SU-DHL-6 (cell line): ENCODE data around the gene AHDC1.
"Not testable (repeated sequence)": the region's sequence is repeated elsewhere in the genome, so short reads cannot be mapped to it uniquely, and the experiment has no call there.

Experiments used
- EZH2phosphoT487 ChIP-seq: fragments of 200-600 bp; sonication (generic), shearing (Covaris generic); conservative IDR thresholded peaks from 2 replicates; pipeline ENCODE4 v1.6.1; 2018; ENCODE audit warnings: mild to moderate bottlenecking, antibody characterized with exemption, low read length, moderate library complexity, mixed read lengths
- TF ChIP-seq, protein P1 (sequence below): fragments of 200-600 bp; sonication (generic); IDR thresholded peaks from one replicate; pipeline ENCODE4 v1.5.1; 2017; ENCODE audit warnings: antibody characterized with exemption, mild to moderate bottlenecking, low read length, moderate library complexity; ENCODE audit not compliant: insufficient read depth, poor library complexity, severe bottlenecking

DNA sequence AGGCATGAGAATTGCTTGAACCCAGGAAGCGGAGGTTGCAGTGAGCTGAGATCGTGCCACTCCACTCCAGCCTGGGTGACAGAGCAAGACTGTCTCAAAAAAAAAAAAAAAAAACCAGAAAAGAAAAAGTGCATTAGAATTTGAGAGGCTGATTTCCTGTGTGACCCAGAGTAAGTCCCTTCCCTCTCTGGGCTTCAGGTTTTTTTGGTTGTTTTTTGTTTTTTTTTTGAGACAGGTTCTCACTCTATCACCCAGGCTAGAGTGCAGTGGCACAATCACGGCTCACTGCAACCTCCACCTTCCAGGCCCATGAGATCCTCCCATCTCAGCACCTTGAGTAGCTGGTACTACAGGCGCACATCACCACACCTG, 65.7 kb downstream of the AHDC1 start:
- TF ChIP-seq, protein P1, sequence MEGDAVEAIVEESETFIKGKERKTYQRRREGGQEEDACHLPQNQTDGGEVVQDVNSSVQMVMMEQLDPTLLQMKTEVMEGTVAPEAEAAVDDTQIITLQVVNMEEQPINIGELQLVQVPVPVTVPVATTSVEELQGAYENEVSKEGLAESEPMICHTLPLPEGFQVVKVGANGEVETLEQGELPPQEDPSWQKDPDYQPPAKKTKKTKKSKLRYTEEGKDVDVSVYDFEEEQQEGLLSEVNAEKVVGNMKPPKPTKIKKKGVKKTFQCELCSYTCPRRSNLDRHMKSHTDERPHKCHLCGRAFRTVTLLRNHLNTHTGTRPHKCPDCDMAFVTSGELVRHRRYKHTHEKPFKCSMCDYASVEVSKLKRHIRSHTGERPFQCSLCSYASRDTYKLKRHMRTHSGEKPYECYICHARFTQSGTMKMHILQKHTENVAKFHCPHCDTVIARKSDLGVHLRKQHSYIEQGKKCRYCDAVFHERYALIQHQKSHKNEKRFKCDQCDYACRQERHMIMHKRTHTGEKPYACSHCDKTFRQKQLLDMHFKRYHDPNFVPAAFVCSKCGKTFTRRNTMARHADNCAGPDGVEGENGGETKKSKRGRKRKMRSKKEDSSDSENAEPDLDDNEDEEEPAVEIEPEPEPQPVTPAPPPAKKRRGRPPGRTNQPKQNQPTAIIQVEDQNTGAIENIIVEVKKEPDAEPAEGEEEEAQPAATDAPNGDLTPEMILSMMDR, result not testable (repeated sequence)
- TF ChIP-seq EZH2phosphoT487, result not testable (repeated sequence)
